ENCODE measurements around the gene ARAP2. TPM values are rescaled to one million over a fixed set of nuclear protein-coding genes. Genes with fewer than 3 reads are reported as not detected.

ARAP2 gene
- total RNA-seq, 4 donors from 2014 or later, result 82.8 to 136 (median 105) TPM

GRCh38 chr4:36079666-36080065 lies 164.6 kb downstream of the ARAP2 start:
- no peak for DNase-seq (ENCODE audit: low spot score in 2 of 2)
- TF ChIP-seq POLR2A (IDR thresholded peaks at IDR 0.05) (no peak), CTCF (IDR thresholded peaks at IDR 0.05) (no peak)
- no peak overlapping the region for H3K4me3 ChIP-seq (ENCODE audit: low read depth, poor library complexity, severe bottlenecking)
- intact Hi-C loops (cut with DNase I; ENCODE audit: low total_unique reads), result no loop called here
- WGBS, 2 donors, result 80 to 85% methylated on average over 2 of the region's 2 CpGs

- TF ChIP-seq CTCF (IDR thresholded peaks at IDR 0.05), result no peak
- no peak for TF ChIP-seq POLR2A (IDR thresholded peaks at IDR 0.05)
- 92% methylated on average over 4 of the region's 4 CpGs for WGBS, 2 donors
These were observed 166.0 kb downstream of the ARAP2 start for GRCh38 chr4:36078319-36078718.

GRCh38 chr4:36072529-36072928 lies 171.8 kb downstream of the ARAP2 start:
- intact Hi-C loops (cut with DNase I; ENCODE audit: low total_unique reads), result no loop called here
- H3K4me3 ChIP-seq (ENCODE audit: low read depth, poor library complexity, severe bottlenecking), result no peak overlapping the region
- 88 to 92% methylated on average over 3 of the region's 3 CpGs for WGBS, 2 donors
- DNase-seq (ENCODE audit: low spot score in 2 of 2), result no peak
- no peak for TF ChIP-seq CTCF (IDR thresholded peaks at IDR 0.05)
- no peak for TF ChIP-seq POLR2A (IDR thresholded peaks at IDR 0.05)

More at GRCh38 chr4:36078319-36078718, 166.0 kb downstream of the ARAP2 start:
- no peak overlapping the region for H3K4me3 ChIP-seq (ENCODE audit: low read depth, poor library complexity, severe bottlenecking)
- DNase-seq (ENCODE audit: low spot score in 2 of 2), result no peak
- intact Hi-C loops (cut with DNase I; ENCODE audit: low total_unique reads), result no loop called here

- no peak for DNase-seq (ENCODE audit: low spot score in 2 of 2)
- H3K4me3 ChIP-seq (ENCODE audit: low read depth, poor library complexity, severe bottlenecking), result no peak overlapping the region
- TF ChIP-seq POLR2A (IDR thresholded peaks at IDR 0.05) (no peak), CTCF (IDR thresholded peaks at IDR 0.05) (no peak)
- intact Hi-C loops (cut with DNase I; ENCODE audit: low total_unique reads), result no loop called here
- WGBS, 2 donors, result 52 to 69% methylated on average over 2 of the region's 2 CpGs
These were observed 177.2 kb downstream of the ARAP2 start for GRCh38 chr4:36067116-36067515.

GRCh38 chr4:36065274-36065871 lies 178.9 kb downstream of the ARAP2 start:
- 95% methylated on average over 1 of the region's 1 CpG for WGBS, 2 donors
- intact Hi-C loops (cut with DNase I; ENCODE audit: low total_unique reads), result no loop called here
- DNase-seq (ENCODE audit: low spot score in 2 of 2), result peak in 1 of 2 donors; percentile 63

More at GRCh38 chr4:36065274-36065871, 178.9 kb downstream of the ARAP2 start:
- TF ChIP-seq CTCF (IDR thresholded peaks at IDR 0.05) (no peak), POLR2A (IDR thresholded peaks at IDR 0.05) (no peak)
- H3K4me3 ChIP-seq (ENCODE audit: low read depth, poor library complexity, severe bottlenecking), result no peak overlapping the region

Measured in lower leg skin (tissue), 4 donors.